ENCODE data around the gene ERICH3.

ERICH3 gene

GRCh38 chr1:74522148-74522547, 151.4 kb downstream of the ERICH3 start:
- no peak for TF ChIP-seq CTCF (conservative IDR thresholded peaks at IDR 0.05; ENCODE audit: low read length)
- H3K4me3 ChIP-seq (ENCODE audit: low read length) = no peak overlapping the region
- DNase-seq (ENCODE audit: low read depth) = no peak
